ENCODE measurements around the gene TTC36. TPM values are rescaled to one million over a fixed set of nuclear protein-coding genes. Genes with fewer than 3 reads are reported as not detected.
A peak's percentile ranks its signal among the peaks of the same experiment; 100 is the strongest.

TTC36 gene
- total and polyA plus RNA-seq, 2 of the 13 experiments (the other 11 are each of a cell fraction or from before 2014, with no cell fraction given), result 0.13 to 0.40 TPM

DNA sequence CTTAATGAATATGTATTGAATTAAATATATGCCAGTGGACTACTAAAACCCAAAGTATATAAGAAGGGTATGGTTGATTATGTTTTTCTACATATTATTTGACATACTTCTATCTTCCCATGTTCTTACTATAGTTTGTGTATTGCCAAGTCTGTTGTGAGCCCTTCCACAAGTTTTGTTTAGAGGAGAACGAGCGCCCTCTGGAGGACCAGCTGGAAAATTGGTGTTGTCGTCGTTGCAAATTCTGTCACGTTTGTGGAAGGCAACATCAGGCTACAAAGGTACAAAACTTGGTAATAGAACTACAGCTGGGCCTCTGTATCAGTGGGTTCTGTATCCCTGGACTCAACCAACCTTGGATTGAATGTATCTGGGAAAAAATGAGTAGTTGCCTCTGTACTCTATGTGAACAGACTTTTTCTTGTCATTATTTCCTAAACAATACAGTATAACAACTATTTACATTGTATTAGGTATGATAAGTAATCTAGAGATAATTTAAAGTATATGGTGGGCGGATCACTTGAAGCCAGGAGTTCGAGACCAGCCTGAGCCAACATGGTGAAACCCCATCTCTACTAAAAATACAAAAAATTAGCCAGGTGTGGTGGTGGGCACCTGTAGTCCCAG lies 38.7 kb upstream of the TTC36 start (continued):
- TF ChIP-seq, protein P1, sequence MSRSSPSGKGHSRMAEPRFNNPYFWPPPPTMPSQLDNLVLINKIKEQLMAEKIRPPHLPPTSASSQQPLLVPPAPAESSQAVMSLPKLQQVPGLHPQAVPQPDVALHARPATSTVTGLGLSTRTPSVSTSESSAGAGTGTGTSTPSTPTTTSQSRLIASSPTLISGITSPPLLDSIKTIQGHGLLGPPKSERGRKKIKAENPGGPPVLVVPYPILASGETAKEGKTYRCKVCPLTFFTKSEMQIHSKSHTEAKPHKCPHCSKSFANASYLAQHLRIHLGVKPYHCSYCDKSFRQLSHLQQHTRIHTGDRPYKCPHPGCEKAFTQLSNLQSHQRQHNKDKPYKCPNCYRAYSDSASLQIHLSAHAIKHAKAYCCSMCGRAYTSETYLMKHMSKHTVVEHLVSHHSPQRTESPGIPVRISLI (CRISPR knock-in tag; IDR thresholded peaks at IDR 0.05; ENCODE audit: borderline replicate concordance), result no peak
- 0 out of 2 replicates have a peak, but pooled peaks have one; percentile 23 for TF ChIP-seq FOXO1 (CRISPR knock-in tag; IDR thresholded peaks at IDR 0.05)
- TF ChIP-seq STAG1 (CRISPR knock-in tag; IDR thresholded peaks at IDR 0.05), result peak; percentile 87
- TF ChIP-seq SMC3 (IDR thresholded peaks at IDR 0.05; ENCODE audit: low read length), result peak; percentile 78
- TF ChIP-seq, protein P2, sequence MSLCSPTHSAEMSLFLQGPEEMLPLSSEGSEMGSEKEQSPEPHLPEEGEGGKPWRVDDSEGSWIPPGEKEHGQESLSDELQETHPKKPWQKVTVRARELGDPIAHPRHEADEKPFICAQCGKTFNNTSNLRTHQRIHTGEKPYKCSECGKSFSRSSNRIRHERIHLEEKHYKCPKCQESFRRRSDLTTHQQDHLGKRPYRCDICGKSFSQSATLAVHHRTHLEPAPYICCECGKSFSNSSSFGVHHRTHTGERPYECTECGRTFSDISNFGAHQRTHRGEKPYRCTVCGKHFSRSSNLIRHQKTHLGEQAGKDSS (CRISPR knock-in tag; IDR thresholded peaks at IDR 0.05; ENCODE audit: borderline replicate concordance, low read depth), result no peak

DNA sequence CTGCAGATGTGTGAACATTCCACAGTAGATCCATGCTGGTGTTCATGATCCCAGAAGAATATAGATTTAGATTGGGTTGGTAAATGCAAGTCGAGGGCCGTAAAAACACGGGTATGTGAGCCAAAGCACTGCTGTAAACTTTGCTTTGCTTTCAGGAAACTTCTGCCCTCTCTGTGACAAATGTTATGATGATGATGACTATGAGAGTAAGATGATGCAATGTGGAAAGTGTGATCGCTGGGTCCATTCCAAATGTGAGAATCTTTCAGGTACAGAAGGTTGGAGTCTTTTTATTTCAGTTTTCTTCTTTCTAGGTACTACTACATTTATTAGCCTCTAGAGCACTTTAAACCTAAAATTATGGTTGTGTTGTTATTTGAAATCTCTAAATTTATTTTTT lies 36.2 kb upstream of the TTC36 start:
- WGBS (ENCODE audit: low lambda C conversion rate), result 99% methylated on average over 4 of the region's 4 CpGs
- ChIA-PET CTCF (ENCODE audit: low intra/inter-chr PET ratio, low total read pairs) (no interaction called here), POLR2A (no interaction called here)
- ATAC-seq (no peak), DNase-seq (ENCODE audit: low spot score) (no peak), FAIRE-seq (no peak)
- H3K9me3 ChIP-seq (ENCODE audit: low read length), result no peaks in the 10 kb centered on the region
- no peak overlapping the region for H3K9ac ChIP-seq (ENCODE audit: insufficient read depth, low read depth, low read length)
- H3K27ac ChIP-seq (ENCODE audit: extremely low read length, insufficient read depth, low read length), result no peak overlapping the region
- peaks cover 15 to 65% of the 10 kb centered on the region in 2 experiments for H3K36me3 ChIP-seq (replicated peaks in 1 of 2; ENCODE audit: control insufficient read depth in 1 of 2, insufficient read depth in 2 of 2, low read length in 2 of 2)
- no peaks in the 10 kb centered on the region for H4K20me1 ChIP-seq (ENCODE audit: insufficient read depth, low read length)
- no peak overlapping the region for H2AFZ ChIP-seq (ENCODE audit: low read length)
- BruUV-seq (replicated peaks), result no TSS peak
- H3K4me3 ChIP-seq (replicated peaks in 1 of 3; ENCODE audit: insufficient read depth in 1 of 3, low read depth in 2 of 3, low read length in 3 of 3), result no peak overlapping the region
- intact Hi-C loops (cut with micrococcal nuclease; ENCODE audit: unreplicated experiment), result no loop called here
- no peaks in the 10 kb centered on the region for H3K4me1 ChIP-seq (ENCODE audit: insufficient read depth, low read length)
- no peaks in the 10 kb centered on the region for H3K27me3 ChIP-seq (ENCODE audit: control insufficient read depth in 1 of 2, insufficient read depth in 2 of 2, low read length in 2 of 2)
- no peak overlapping the region for H3K4me2 ChIP-seq (ENCODE audit: low read depth, low read length)
- in situ Hi-C loops (cut with HindIII; ENCODE audit: extremely low pct_ligation_motif_present, low pct_unique_long_range_greater_than_20kb), result loop anchor here (10.0 to 25.0 kb wide), 2 partner anchors 106 to 354 kb away; no protein-coding TSS in a partner anchor
- H3K79me2 ChIP-seq (ENCODE audit: insufficient read depth, low read length), result no peaks in the 10 kb centered on the region
- TF ChIP-seq STAT5B (CRISPR knock-in tag; IDR thresholded peaks at IDR 0.05) (no peak), SRSF1 (optimal IDR thresholded peaks at IDR 0.05; ENCODE audit: low read depth, low read length) (no peak), ATF7 (IDR thresholded peaks at IDR 0.05) (peak; percentile 36; the same call in 1 of the 2 replicates), ATF7 (CRISPR knock-in tag; IDR thresholded peaks at IDR 0.05) (no peak), ATM (IDR thresholded peaks at IDR 0.05; ENCODE audit: borderline replicate concordance) (no peak)

All from HepG2 (cell line).